ENCODE results near the gene ADAM12.

ADAM12 gene

DNA sequence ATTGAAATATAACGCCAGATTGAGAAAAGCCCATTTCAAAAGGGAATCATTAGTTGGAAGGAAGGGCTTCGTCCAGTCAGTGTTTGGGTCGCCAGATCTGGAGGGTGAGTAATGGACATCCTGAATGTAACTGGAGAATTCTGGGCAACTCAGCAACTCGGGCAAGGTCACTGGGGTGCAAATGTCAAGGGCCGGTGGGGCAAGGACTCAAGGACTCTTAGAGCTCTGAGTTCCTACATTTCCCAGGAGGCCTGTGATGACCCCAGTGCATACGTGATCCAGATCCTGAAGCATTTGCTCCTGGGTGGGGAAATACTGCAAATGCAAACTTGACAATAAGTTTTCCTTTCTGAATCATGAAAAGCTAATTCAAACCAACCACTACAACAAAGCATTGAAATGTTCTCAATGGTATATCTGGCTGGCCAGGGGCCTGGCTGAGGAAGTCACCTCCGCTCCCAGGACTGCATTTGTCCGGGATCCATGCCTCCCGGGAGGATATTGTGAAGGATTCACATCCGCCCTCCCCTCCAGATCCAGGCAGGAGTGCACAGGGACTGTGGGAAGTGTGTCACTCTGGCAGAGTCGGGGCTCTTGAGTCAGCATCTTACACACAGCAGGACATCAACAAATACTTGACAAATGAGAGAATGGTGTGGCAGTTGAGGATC lies 327.9 kb downstream of the ADAM12 start:
- TF ChIP-seq TEAD4 (IDR thresholded peaks at IDR 0.05), result no peak

DNA sequence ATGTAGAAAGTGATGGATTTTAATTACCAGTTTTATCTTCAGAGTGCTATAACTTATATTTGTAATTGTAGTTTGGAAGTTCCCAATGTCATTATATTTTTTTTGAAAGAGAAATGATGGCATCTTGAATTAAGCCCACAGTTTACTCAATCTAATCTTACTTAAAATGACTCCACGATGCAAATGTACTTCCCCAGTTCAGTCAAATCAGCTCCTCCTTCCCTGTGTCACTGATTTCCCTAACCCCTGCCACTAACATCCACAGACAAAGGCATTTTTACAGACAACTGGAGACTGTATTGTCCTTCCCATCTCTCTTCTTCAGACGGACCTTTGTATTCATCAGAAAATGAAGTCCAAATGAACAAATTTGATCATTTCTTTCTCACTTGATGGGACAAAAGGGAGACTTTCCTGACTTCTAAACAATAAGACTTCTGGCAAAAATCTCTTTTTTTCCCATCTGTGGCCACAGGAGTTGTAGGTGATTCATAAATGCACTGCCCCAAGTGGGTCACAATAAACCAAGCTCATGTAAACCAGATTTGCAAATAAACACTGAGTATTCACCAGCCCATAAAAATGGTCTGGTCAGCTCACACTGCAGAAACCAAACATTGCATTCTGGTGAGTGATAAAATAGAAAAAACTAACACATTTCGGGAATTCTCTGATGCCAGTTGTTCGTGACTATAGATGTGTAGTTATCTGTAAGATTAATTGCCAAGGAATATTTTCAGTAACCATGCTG lies 329.0 kb downstream of the ADAM12 start:
- TF ChIP-seq, protein P1, sequence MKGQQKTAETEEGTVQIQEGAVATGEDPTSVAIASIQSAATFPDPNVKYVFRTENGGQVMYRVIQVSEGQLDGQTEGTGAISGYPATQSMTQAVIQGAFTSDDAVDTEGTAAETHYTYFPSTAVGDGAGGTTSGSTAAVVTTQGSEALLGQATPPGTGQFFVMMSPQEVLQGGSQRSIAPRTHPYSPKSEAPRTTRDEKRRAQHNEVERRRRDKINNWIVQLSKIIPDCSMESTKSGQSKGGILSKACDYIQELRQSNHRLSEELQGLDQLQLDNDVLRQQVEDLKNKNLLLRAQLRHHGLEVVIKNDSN (IDR thresholded peaks at IDR 0.05), result no peak
- TF ChIP-seq ZBTB7A (IDR thresholded peaks at IDR 0.05; ENCODE audit: low read depth), result no peak
- TF ChIP-seq FOXM1 (IDR thresholded peaks at IDR 0.05; ENCODE audit: borderline replicate concordance, low read depth), result no peak
- TF ChIP-seq EP300 (IDR thresholded peaks at IDR 0.05; ENCODE audit: borderline replicate concordance), result no peak
- TF ChIP-seq CREB1 (IDR thresholded peaks at IDR 0.05; ENCODE audit: low read depth), result no peak
- no peak for TF ChIP-seq TCF12 (IDR thresholded peaks at IDR 0.05; ENCODE audit: low read depth)
- no peak for TF ChIP-seq TAF1 (IDR thresholded peaks at IDR 0.05; ENCODE audit: low read depth)
- TF ChIP-seq REST (IDR thresholded peaks at IDR 0.05; ENCODE audit: low read depth), result no peak
- no peak for TF ChIP-seq NFIC (IDR thresholded peaks at IDR 0.05)
- TF ChIP-seq RAD21 (IDR thresholded peaks at IDR 0.05; ENCODE audit: low read depth), result no peak
- no peak for TF ChIP-seq YY1 (IDR thresholded peaks at IDR 0.05; ENCODE audit: low read depth)
- no peak for TF ChIP-seq CEBPB (IDR thresholded peaks at IDR 0.05)
- no peak for TF ChIP-seq TEAD4 (IDR thresholded peaks at IDR 0.05)
- TF ChIP-seq, protein P2, sequence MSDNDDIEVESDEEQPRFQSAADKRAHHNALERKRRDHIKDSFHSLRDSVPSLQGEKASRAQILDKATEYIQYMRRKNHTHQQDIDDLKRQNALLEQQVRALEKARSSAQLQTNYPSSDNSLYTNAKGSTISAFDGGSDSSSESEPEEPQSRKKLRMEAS (IDR thresholded peaks at IDR 0.05), result no peak

DNA sequence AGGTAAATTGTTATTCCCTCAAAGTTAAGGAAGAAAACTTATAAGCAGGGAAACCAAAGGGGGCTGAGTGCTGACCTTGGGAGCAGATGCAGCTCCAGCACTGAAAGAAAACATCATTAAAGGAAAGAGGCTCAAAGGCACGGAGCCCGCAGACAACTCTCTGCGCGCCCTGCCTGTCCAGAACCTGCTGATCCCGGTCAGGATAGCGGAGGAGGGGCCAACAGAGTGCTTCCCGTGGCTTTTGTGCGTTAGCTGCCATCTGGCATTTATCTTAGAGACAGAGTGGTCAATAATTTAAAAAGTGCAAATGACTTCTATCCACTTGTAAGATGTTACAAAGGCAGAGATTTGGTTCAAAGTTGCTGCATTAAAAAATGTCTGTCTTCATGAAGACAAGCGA lies 329.8 kb downstream of the ADAM12 start:
- no peak for TF ChIP-seq TAF1 (IDR thresholded peaks at IDR 0.05; ENCODE audit: low read depth)
- no peak for TF ChIP-seq REST (IDR thresholded peaks at IDR 0.05; ENCODE audit: low read depth)
- no peak for TF ChIP-seq CREB1 (IDR thresholded peaks at IDR 0.05; ENCODE audit: low read depth)
- TF ChIP-seq EGR1 (IDR thresholded peaks at IDR 0.05), result no peak
- TF ChIP-seq YY1 (IDR thresholded peaks at IDR 0.05; ENCODE audit: low read depth), result no peak
- TF ChIP-seq, protein P1 (IDR thresholded peaks at IDR 0.05), result no peak
- no peak for TF ChIP-seq NFIC (IDR thresholded peaks at IDR 0.05)
- TF ChIP-seq TEAD4 (IDR thresholded peaks at IDR 0.05), result no peak
- no peak for TF ChIP-seq ZBTB7A (IDR thresholded peaks at IDR 0.05; ENCODE audit: low read depth)
- TF ChIP-seq, protein P2 (IDR thresholded peaks at IDR 0.05), result no peak
- no peak for TF ChIP-seq CEBPB (IDR thresholded peaks at IDR 0.05)
- no peak for TF ChIP-seq RAD21 (IDR thresholded peaks at IDR 0.05; ENCODE audit: low read depth)
- no peak for TF ChIP-seq TCF12 (IDR thresholded peaks at IDR 0.05; ENCODE audit: low read depth)
- no peak for TF ChIP-seq EP300 (IDR thresholded peaks at IDR 0.05; ENCODE audit: borderline replicate concordance)
- no peak for TF ChIP-seq FOXM1 (IDR thresholded peaks at IDR 0.05; ENCODE audit: borderline replicate concordance, low read depth)

DNA sequence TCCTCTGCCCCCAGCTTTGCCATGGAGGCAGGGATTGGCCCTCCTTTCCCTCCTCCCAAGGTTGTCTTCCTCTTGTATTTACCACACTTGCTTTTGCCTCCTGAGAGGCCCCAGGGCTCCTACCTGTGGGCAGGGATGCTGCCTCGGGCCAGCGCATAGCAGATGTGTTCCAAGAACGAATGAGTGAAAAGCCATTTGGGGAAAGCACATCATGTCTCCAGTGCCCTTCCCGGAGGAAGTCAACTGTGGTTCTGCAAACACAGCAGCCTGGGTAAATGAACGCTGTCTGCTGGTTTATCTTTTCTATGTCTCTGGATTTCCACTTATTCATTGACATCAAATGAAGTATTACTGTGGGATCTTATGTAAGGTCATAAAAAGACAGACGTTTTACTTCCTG lies 330.2 kb downstream of the ADAM12 start:
- TF ChIP-seq FOXM1 (IDR thresholded peaks at IDR 0.05; ENCODE audit: borderline replicate concordance, low read depth) (no peak), EP300 (IDR thresholded peaks at IDR 0.05; ENCODE audit: borderline replicate concordance) (no peak), REST (IDR thresholded peaks at IDR 0.05; ENCODE audit: low read depth) (no peak)
